Globus pallidus (tissue), 1 donor: ENCODE results near the gene AFAP1L1.
"Not testable (repeated sequence)": the region's sequence is repeated elsewhere in the genome, so short reads cannot be mapped to it uniquely, and the experiment has no call there.

Experiments
- DNase-seq: peaks from one replicate; pipeline ENCODE4 v3.0.0-alpha.2; 2015; ENCODE audit warnings: low spot score

AFAP1L1 gene

GRCh38 chr5:149374801-149375200 lies 103.1 kb downstream of the AFAP1L1 start:
- no peak for DNase-seq

- DNase-seq = no peak
Observed at GRCh38 chr5:149375434-149375833, 103.8 kb downstream of the AFAP1L1 start.

DNA sequence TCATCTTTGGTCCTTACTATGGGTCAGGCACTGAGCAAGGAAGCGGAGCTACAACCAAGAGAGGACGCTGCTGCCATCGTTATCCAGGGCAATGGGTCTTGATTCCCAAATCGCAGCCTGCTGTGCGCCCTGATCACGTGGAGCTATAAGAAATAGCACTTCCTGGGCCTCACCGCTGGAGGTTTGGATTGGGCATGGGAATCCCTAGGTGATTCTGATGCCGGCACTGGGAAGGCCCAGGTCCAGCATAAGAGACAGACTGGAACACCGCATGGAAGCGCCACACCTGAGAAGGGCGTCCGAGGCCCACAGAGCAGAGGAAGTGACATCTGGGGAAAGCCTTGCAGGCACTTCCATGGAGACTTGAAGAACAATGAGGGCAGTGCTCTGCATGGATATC lies 104.4 kb downstream of the AFAP1L1 start:
- DNase-seq = no peak

DNA sequence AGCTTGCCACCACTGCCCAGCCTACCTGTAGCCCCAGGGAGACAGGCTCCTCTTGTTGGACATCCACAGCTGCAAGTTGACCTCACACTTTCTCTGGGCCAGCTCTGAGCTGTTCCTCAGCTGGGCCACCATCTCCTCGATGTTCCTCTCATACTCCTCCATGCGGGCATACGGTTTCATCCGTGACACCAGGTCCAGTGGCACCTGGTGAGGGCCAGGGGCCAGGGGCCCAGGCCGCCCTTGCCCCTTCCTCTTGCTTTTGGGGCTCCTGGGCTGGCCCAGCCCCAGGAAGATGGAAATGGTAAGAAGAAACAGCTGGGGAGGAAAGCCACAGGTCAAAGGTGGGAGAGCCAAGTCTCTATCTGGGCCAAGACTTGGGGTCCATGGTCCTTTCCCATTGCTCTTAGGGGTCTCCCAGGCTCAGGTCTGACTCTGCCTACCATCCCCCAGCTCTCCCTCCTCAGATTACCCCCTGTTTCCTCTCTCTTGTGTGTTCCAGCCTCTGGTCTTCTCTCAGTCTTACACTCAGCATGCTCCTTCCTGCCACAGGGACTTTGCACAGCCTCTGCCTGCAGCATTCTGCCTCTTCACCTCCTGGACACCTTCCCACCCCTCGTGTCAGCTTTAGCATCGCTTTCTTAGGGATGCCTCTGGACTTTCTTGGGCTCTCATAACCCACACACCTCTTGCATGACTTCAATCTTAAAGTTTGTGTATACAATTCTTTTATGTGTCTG lies 105.2 kb downstream of the AFAP1L1 start:
- no peak for DNase-seq

GRCh38 chr5:149378241-149378820 lies 106.7 kb downstream of the AFAP1L1 start:
- no peak for DNase-seq

DNA sequence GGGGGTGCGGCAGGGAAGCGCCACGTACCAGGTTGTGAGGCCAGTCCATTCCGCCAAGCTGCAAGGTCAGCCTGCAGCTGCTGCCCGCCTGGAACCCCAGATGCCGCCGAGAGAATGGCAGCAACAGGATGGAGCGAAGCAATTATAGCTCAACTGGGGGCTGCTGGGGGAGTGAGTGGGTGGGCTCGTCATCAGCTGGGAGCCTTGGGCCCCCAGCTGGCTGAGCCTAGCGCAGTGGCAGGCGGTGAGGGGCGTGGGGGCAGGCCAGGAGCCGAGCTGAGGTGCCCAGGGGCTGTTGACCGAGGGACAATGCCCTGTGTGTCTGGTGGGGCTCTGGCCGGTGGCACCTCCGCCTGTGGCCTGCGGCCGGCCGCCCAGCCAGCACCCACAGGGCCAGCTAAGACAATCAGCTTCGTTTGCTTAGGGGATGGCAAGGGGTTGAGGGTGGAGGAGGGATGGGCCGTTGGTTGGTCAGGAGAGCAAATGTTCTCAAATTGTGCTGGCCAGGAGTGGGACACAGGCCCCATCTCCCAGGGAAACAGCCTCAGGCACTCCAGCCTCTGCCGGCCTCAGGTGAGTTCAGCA lies 107.6 kb downstream of the AFAP1L1 start, which contains the start of gene IL17B:
Gene IL17B (minus strand): TSS at position 116 of the 585 bp plus-strand sequence. CDS start 67 bp downstream, at position 49.
- DNase-seq = no peak

DNA sequence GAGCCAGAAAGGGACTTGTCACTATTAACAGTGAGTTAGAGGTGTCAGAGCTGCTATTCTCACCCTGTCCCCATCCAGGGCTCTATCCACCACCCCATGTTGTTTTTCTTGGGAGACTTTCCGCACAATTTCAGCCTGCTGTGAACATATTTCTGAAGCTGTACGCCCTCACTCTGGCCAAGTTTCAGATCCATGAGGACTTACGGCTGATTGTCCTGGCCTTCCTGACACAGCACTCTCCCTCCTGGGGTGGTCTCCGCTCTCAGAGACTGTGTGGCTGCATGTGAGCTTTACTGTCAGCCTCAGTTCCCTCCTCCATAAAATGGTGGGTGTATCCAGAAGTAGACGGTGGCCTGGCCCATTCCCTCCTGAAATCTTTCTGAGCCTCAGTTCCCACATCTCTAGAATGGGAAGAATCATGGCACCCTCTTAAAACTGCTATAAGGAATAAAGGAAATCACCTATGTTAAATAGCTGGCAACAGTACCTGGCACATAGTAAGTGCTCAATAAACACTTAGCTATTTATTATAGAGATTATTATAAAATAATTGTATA lies 108.2 kb downstream of the AFAP1L1 start:
- no peak for DNase-seq

- DNase-seq = no peak
Observed at GRCh38 chr5:149380466-149381121, 108.9 kb downstream of the AFAP1L1 start.

DNA sequence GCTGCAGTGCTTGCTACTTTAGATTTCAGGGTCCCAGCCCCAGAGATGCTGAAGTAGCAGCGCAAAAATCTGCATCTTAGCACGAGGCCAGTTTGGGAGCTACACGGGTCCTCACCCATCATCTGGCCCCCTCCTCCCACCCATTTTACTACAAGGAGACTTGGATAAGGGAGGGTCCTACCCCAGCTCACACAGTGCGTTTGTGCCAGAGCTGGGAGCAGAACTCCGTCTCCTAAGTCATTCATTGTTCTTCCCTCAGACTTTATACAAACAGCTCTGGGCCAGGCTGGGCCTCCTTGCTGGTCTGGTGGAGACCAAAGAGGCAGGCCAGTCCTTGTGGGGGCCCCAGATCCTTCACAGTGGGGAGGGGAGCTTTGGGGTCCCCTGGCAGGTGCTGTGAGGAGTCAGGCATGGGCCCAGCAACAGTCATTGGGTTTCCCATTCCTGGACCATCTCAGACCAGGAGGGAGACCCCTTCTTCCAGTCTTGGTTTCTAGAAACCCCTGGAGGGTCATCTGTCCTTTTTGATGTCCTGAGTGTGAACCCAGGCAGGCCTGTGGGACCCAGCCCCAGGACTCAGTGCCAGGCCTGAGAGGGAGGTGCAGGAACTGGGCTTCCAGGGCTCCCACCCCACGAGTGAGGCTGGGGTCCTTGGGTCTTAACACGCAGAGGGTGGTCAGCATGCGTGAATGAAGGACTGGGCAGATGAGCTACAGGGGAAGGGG lies 109.8 kb downstream of the AFAP1L1 start:
- DNase-seq = no peak

DNA sequence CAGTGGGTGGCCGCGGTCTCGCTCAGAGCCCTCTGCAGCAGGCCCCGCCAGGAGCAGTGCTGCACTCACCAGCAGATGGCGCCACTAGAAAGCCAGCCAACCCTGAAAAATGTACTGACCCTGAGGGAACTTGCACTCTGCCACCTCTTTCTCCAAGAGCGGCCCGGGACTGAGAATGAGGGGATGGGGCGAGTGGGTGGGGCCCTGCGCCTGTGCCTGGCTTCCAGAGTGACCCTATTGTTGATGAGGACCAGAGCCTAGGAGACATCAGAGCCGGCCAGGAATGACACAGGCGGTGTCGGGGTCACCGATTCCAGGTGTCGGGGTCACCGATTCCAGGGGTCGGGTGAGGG lies 110.3 kb downstream of the AFAP1L1 start:
- no peak for DNase-seq

DNA sequence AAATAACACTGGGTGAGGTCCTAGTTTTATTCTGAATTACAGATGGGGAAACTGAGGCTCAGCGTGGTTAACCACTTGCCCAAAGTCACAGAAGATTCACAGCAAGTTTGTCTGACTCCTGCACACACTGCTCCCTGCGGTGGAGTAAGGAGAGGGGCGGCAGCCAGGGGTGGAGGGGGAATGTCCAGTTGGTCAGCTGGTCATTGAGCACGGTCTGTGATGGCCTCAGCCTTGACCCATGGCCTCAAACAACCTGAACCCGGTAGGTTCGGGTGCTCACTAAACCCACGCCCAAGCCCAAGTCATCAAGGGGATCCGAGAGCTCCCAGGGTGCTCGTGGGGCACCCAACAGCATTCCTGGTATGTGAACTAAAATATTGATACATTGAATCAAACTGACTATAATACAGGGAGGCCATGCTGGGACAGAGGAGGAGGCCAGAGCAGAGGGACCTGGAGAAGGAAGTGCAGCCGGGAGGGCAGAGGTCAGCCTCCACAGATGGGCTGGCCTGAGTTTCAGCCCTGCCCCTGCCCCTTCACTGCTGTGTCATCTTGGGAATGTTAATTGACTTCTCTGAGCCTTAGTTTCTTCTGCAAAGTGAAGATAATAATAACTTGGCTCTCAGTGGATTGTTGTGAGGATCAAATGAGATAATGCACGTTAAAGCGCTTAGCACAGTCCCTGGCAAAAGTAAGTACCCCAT lies 111.0 kb downstream of the AFAP1L1 start:
- DNase-seq = no peak

DNA sequence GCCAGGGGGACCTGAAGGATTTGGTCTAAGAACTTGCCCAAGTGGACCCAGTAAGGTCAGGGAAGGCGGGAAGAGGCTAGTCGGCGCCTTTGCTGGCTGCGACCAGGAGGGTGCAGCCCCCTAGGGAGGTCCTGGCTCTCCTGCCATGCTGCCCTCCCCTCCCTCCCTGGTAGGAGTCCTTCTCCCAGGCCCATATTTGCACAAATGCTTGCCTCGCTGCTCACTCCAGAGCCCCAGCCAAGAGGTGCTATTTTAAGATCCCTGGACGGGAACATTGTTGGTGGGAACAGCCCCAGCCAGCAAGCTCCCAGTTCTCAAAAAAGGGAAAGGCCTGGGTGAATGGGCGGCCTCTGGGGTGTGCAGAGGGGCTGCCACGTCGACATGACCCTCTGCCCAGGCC lies 111.7 kb downstream of the AFAP1L1 start:
- DNase-seq = no peak

- DNase-seq = no peak
Observed at GRCh38 chr5:149386166-149386565, 114.5 kb downstream of the AFAP1L1 start.

DNA sequence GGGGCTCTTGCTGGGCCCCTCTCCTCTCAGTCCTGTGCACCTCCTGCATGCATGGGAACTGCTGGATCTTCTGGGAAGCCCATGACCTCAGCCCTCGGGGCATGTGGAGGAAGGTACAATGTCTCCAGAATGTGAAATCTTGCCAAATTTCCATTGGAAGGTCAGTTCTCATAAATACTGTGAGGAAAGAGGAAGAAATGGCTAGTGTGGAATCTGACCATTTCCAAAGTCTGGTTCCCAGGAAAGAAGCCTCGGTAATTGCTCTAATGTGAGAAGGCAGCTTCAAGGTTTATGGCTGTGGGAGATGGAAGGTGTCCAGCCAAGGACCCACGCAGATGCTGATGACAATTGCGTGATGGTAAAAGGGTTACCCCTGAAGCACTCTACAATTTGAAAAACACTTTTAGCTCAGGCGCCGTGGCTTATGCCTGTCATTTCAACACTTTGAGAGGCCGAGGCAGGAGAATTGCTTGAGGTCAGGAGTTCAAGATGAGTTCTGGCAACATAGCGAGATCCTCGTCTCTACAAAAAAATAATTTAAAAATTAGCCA lies 115.5 kb downstream of the AFAP1L1 start:
- no peak for DNase-seq

DNA sequence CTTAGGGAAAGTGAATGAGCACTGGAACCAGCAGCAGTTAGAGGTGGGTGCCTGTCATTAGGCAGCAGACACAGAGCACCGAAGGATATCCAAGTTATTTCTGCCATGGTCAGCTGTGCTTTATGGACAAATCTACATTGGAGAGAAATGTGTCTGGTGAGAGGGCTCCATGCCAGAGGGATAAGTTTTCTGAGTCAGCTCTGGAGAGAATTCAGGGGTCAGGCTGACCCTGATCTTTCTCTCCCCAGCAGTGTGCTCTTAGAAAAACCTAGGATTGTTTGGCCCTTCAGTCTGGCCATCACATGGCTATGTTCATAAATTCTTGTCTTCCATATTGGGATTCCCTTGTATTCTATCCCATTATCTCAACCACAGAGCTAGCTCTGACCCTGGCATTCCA lies 116.3 kb downstream of the AFAP1L1 start:
- no peak for DNase-seq

DNA sequence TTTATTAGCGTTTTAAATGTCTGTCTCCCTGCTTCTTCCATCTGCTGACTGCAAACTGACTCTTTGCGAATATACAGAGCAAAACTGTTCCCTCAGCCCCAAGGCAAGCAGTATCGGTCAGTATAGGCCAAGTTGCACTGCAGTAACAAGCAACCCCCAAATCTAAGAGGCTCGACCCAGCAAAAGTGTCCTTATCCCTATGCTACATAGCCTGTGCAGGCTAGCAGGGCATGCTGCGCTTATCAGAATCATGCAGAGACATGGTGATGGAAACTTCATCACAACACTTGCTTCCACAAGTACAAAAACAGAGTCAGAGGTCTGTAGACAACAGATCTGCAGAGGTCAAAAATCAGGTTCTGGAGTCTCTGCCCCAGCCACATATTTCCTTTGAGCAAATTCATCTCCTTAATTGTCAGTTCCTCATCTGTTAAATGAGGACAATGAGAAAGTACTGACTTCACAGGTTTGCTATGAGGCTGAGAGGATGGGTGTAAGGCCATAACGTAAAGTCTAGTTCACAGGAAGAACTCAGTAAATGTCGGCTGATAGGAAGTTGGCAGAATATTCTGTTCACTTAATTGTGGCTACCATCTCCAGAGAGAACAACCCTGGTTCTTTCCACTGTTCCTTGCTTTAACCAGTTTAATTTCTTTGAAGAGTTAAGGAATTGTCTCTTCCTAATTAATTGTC lies 117.0 kb downstream of the AFAP1L1 start:
- no peak for DNase-seq

GRCh38 chr5:149389552-149390495 lies 118.2 kb downstream of the AFAP1L1 start:
- no peak for DNase-seq

GRCh38 chr5:149391076-149391475 lies 119.4 kb downstream of the AFAP1L1 start:
- DNase-seq = not testable (repeated sequence)
